Peyer's patch (tissue), 4 donors: ENCODE results near the gene SGPP2. TPM values are rescaled to one million over a fixed set of nuclear protein-coding genes. Genes with fewer than 3 reads are reported as not detected.
A peak's percentile ranks its signal among the peaks of the same experiment; 100 is the strongest.

Experiments
- DNase-seq, 3 donors: peaks; one replicate each; pipeline ENCODE4 v3.0.0-alpha.2; 2017 to 2019
- H3K27ac ChIP-seq, 4 donors: fragments of 200-600 bp; sonication (generic); one replicate each; pipeline ENCODE4 v1.5.1; 2016 to 2019
- H3K27me3 ChIP-seq, 2 donors: fragments of 200-600 bp; sonication (generic); one replicate each; pipeline ENCODE4 v1.5.1; 2019
- H3K36me3 ChIP-seq, 3 donors: fragments of 200-600 bp; sonication (generic); one replicate each; pipeline ENCODE4 v1.5.1; 2016 to 2019
- H3K4me1 ChIP-seq, 4 donors: fragments of 200-600 bp; sonication (generic); one replicate each; pipeline ENCODE4 v1.5.1; 2016 to 2019
- H3K4me3 ChIP-seq, 4 donors: fragments of 200-600 bp; sonication (generic); 1 replicate in 3 of 4; 2 replicates in 1 of 4; pipeline ENCODE4 v1.5.1; 2016 to 2019; ENCODE audit warnings: mild to moderate bottlenecking in 1 of 4
- H3K9me3 ChIP-seq, 4 donors: fragments of 200-600 bp; sonication (generic); one replicate each; pipeline ENCODE4 v1.5.1; 2016 to 2019; ENCODE audit warnings: mild to moderate bottlenecking in 1 of 4
- POLR2A ChIP-seq, 2 donors: fragments of 450-650 bp; IDR thresholded peaks; one replicate each; pipeline ENCODE4 v1.5.1; 2017; ENCODE audit warnings: antibody characterized with exemption in 2 of 2, mild to moderate bottlenecking in 2 of 2, moderate library complexity in 2 of 2
- total RNA-seq, 4 donors: library from RNA; depleted of rRNA; stranded (reverse); fragments of >200 nt; gene quantifications; one replicate each; pipeline ENCODE4 v1.1.0, GENCODE V29; 2016
- TF ChIP-seq, protein P1 (sequence below), 6 experiments: fragments of 450-650 bp in 4 of 6; fragments of 200-600 bp in 2 of 6; sonication (generic) in 1 of 6; IDR thresholded peaks; one replicate each; pipeline ENCODE4 v1.5.1; 2017 to 2019; ENCODE audit warnings: antibody characterized with exemption in 6 of 6, mild to moderate bottlenecking in 3 of 6, moderate library complexity in 1 of 6

The SGPP2 gene
- total RNA-seq, 4 donors from 2014 or later: 10.7 to 50.3 (median 46.9) TPM

DNA sequence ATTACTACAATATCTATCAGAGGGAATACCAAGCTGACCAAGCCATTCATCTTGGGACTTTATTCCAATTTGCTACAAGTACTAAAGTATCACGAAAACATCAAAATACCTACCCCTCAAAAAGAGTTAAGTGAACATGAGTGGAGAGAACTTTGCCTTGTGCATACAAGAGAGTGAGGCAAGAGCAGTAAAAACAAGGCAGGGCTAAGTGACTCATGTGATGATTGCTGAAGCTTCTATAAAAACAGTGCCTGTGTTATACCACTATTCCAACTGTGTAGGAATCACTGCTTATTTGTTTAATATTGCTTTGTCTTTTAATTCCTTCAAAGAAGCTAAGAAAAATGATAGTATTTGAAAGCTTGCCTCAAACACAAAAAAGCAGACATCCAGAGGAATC lies 170.3 kb downstream of the SGPP2 start:
- peak overlapping the region in 2 of 4 donors; percentile 14 to 25 for H3K27ac ChIP-seq
- peaks cover 0 to 29% (median 0%) of the 10 kb centered on the region in 3 donors for H3K36me3 ChIP-seq
- H3K4me1 ChIP-seq: no peaks in the 10 kb centered on the region
- no peaks in the 10 kb centered on the region for H3K27me3 ChIP-seq
- no peak overlapping the region for H3K4me3 ChIP-seq
- DNase-seq: peak in 1 of 3 donors; percentile 67
- no peaks in the 10 kb centered on the region for H3K9me3 ChIP-seq
- TF ChIP-seq, protein P1, sequence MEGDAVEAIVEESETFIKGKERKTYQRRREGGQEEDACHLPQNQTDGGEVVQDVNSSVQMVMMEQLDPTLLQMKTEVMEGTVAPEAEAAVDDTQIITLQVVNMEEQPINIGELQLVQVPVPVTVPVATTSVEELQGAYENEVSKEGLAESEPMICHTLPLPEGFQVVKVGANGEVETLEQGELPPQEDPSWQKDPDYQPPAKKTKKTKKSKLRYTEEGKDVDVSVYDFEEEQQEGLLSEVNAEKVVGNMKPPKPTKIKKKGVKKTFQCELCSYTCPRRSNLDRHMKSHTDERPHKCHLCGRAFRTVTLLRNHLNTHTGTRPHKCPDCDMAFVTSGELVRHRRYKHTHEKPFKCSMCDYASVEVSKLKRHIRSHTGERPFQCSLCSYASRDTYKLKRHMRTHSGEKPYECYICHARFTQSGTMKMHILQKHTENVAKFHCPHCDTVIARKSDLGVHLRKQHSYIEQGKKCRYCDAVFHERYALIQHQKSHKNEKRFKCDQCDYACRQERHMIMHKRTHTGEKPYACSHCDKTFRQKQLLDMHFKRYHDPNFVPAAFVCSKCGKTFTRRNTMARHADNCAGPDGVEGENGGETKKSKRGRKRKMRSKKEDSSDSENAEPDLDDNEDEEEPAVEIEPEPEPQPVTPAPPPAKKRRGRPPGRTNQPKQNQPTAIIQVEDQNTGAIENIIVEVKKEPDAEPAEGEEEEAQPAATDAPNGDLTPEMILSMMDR (IDR thresholded peaks at IDR 0.05): no peak
- no peak for TF ChIP-seq POLR2A (IDR thresholded peaks at IDR 0.05)

GRCh38 chr2:222595581-222595980 lies 171.2 kb downstream of the SGPP2 start:
- Histone ChIP-seq H3K4me3 (no peak overlapping the region), H3K27me3 (no peaks in the 10 kb centered on the region), H3K4me1 (no peaks in the 10 kb centered on the region), H3K27ac (peak overlapping the region in 1 of 4 donors; percentile 14), H3K9me3 (no peaks in the 10 kb centered on the region), H3K36me3 (peaks cover 0 to 30% (median 0%) of the 10 kb centered on the region in 3 donors)
- no peak for DNase-seq
- TF ChIP-seq, protein P1 (IDR thresholded peaks at IDR 0.05): no peak
- no peak for TF ChIP-seq POLR2A (IDR thresholded peaks at IDR 0.05)

GRCh38 chr2:222598611-222599010 lies 174.3 kb downstream of the SGPP2 start:
- no peaks in the 10 kb centered on the region for H3K4me1 ChIP-seq
- no peaks in the 10 kb centered on the region for H3K9me3 ChIP-seq
- no peak overlapping the region for H3K27ac ChIP-seq
- TF ChIP-seq, protein P1 (IDR thresholded peaks at IDR 0.05): no peak
- TF ChIP-seq POLR2A (IDR thresholded peaks at IDR 0.05): no peak
- peaks cover 0 to 18% (median 0%) of the 10 kb centered on the region in 3 donors for H3K36me3 ChIP-seq
- no peaks in the 10 kb centered on the region for H3K27me3 ChIP-seq
- no peak overlapping the region for H3K4me3 ChIP-seq
- DNase-seq: no peak

- no peak overlapping the region for H3K4me3 ChIP-seq
- H3K4me1 ChIP-seq: no peaks in the 10 kb centered on the region
- peaks cover 0 to 8% (median 0%) of the 10 kb centered on the region in 3 donors for H3K36me3 ChIP-seq
- H3K27me3 ChIP-seq: no peaks in the 10 kb centered on the region
- no peak for TF ChIP-seq POLR2A (IDR thresholded peaks at IDR 0.05)
- TF ChIP-seq, protein P1 (IDR thresholded peaks at IDR 0.05): no peak
- no peak for DNase-seq
- no peak overlapping the region for H3K27ac ChIP-seq
- no peaks in the 10 kb centered on the region for H3K9me3 ChIP-seq
Observed at GRCh38 chr2:222603501-222603900, 179.2 kb downstream of the SGPP2 start.

DNA sequence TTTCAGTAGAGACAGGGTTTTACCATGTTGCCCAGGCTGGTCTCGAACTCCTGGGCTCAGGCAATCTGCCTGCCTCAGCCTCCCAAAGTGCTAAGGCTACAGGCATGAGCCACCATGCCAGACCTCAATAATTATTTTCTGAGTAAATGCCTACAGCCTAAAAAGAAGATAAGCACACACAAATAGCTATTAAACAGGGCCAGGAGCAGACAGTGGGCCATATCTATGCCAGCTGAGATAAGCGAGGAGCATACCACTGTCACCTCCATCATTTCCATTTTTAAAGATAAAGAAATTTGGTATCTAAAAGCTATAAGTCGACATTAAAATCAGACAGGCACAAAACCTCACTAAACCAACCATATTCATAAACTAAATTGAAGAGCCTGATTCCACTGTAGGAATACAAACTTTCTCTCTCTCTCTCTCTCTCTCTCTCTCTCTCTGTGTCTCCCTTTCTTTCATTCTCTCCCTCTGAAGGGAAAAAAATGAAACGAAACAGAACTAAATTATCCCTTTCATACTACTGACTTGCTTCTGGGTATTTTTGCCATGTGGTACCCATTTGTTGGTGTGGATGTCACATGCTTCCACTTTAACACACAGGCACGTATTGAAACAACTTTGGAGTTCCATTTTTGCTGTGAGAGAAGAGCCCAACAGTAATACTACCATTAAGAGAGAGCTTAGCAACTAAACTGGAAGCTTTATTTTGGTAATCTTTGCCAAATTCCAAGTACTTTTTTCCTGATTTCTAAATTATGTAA lies 180.6 kb downstream of the SGPP2 start:
- H3K27me3 ChIP-seq: no peaks in the 10 kb centered on the region
- no peak overlapping the region for H3K4me3 ChIP-seq
- DNase-seq: no peak
- TF ChIP-seq POLR2A (IDR thresholded peaks at IDR 0.05): no peak
- TF ChIP-seq, protein P1 (IDR thresholded peaks at IDR 0.05): no peak
- H3K36me3 ChIP-seq: no peaks in the 10 kb centered on the region
- H3K27ac ChIP-seq: no peak overlapping the region
- H3K9me3 ChIP-seq: no peaks in the 10 kb centered on the region
- H3K4me1 ChIP-seq: no peaks in the 10 kb centered on the region
